Measurements from ENCODE around the gene PTCH2.

The PTCH2 gene, protein sequence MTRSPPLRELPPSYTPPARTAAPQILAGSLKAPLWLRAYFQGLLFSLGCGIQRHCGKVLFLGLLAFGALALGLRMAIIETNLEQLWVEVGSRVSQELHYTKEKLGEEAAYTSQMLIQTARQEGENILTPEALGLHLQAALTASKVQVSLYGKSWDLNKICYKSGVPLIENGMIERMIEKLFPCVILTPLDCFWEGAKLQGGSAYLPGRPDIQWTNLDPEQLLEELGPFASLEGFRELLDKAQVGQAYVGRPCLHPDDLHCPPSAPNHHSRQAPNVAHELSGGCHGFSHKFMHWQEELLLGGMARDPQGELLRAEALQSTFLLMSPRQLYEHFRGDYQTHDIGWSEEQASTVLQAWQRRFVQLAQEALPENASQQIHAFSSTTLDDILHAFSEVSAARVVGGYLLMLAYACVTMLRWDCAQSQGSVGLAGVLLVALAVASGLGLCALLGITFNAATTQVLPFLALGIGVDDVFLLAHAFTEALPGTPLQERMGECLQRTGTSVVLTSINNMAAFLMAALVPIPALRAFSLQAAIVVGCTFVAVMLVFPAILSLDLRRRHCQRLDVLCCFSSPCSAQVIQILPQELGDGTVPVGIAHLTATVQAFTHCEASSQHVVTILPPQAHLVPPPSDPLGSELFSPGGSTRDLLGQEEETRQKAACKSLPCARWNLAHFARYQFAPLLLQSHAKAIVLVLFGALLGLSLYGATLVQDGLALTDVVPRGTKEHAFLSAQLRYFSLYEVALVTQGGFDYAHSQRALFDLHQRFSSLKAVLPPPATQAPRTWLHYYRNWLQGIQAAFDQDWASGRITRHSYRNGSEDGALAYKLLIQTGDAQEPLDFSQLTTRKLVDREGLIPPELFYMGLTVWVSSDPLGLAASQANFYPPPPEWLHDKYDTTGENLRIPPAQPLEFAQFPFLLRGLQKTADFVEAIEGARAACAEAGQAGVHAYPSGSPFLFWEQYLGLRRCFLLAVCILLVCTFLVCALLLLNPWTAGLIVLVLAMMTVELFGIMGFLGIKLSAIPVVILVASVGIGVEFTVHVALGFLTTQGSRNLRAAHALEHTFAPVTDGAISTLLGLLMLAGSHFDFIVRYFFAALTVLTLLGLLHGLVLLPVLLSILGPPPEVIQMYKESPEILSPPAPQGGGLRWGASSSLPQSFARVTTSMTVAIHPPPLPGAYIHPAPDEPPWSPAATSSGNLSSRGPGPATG

DNA sequence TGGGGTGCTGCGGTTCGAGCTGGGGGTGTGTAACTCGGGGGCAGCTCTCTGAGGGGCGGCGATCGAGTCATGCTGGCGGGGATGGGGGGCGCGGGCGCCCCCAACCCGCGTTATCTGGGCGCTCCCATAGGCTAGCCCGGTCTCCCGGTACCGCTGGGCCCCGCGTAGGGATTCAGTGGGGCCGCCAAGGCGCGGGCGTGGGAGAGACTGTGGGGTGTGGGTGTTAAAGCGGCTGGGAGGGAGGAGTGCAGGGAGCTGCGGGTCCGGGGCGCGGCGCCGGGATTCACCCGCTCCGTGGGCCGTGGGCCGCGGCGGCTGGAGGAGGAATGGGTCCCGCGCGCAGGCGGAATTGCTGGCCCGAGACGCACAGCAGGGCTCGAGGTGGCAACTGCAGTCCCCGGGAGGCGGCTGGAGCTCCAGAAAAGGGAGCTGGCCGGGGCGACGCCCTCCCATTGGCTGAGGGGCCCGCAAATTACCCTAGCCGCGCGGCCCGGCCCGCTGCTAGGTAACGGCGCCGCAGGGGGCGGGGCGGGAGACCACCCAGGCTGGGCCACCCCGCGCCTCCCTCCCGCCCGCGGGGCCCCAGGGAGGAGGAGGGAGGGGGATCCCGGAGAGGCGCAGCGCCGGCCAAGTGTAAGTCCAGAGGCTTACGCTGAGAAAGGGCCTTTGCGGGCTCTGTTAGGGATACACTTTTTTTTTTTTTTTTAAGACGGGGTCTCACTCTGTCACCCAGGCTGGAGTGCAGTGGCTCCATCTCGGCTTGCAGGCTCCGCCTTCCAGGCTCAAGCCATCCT lies at the start of gene PTCH2:
Gene PTCH2 (minus strand): TSS at position 392 of the 794 bp plus-strand sequence. CDS start 321 bp downstream, at position 71.
- no peak for DNase-seq (ENCODE audit: low read depth)

DNA sequence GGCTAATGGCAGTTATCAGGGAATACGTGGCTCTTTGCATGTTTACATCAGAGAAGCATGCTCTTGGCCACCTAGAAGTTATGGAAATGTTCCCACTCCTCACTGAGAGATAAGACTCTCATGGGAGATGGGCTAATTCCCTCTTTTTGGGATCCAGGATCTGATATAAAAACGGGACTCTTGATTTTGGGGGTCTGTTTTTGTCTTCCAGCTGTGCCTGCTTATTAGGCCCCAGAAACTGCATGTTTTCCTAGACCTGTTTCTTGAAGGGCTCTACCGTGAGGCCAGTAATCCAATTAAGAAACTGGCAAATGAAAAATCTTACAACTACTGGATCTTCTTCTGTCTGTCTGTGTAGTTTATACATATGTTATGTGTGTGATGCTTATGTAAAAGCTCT lies 47.0 kb upstream of the PTCH2 start:
- DNase-seq (ENCODE audit: low read depth): no peak

DNA sequence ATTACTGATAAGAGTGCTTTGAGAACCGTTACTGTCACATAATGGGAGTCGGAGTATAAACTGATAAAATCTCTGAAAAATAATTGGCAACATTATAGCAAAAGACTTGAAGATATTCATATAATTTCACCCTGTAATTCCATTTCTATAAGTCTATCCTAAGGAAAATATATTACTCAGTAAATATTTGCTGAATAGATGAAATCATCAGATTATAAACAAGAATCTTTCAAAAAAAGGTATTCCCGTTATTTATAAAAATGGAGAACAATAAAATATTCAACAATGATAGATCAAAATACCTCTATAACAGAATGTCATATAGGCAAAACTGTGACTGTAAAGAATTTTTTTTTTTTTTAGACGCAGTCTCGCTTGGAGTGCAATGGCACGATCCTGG lies 42.4 kb upstream of the PTCH2 start:
- no peak for DNase-seq (ENCODE audit: low read depth)

DNA sequence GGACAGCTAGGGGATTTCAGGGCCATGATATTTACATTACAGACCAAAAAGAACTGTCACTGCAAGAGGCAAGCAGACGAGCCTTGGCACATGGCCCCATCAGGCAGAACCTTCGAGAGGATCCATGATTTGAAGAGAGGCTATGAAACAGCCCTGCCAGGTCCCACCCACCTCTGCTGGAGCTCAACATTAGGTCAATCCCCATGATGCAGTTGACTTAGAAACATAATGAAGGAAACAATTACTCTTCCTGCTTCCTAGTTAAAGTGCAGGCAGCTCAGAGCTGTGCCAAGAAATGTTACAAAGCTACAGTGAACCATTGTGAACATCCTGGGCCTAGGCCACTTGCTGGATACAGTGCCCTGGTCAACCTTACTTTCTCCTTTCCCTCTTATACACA lies 41.7 kb upstream of the PTCH2 start:
- no peak for DNase-seq (ENCODE audit: low read depth)

DNA sequence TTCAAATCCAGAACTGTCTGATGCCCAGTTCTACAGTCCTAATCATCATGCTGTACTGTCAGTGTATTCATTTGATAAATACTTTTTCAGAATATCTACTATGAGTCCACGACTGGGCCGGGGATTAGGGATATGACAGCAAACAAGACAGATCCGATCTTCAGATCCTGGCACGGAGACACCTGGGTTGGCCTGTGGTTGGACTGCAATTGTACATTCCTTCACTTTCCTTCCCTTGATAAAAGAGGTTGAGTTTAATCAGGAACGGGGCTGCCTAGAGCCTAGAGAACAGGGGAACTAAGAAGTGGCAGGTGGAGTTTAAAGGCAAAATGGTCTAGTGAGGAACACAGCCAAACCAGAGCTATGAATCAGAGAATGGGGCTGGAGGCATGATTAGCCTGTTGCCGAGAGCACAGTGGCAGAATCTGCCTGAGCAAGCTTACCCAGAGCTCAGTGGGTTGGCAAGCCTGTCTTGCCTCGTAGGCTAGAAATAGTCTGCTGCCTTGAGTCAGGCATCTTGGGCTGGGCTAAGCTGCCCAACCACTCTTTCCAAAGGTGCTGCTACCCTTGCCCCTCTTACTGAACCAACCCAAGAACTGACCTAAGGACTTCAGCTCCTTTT lies 38.1 kb upstream of the PTCH2 start:
- no peak for DNase-seq (ENCODE audit: low read depth)

DNA sequence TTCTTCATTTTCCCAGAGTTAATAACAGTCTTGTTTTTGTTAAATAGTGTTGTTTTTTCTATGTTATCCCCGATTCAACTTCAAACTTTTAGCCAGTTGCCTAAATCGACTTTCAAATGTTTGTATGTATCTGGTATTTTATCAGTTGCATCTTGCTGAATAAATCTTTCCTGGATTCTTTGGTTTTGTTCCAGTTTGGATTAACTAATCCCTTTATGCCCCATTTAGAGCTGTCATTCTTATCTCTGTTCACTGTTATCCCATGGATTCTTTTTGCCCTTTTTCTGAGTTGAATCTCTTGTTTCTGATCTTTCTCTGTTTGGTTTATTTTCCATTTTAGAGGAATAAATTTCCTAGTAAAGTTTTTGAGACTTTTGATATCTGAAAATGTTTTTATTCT lies 31.1 kb upstream of the PTCH2 start:
- DNase-seq (ENCODE audit: low read depth): no peak

DNA sequence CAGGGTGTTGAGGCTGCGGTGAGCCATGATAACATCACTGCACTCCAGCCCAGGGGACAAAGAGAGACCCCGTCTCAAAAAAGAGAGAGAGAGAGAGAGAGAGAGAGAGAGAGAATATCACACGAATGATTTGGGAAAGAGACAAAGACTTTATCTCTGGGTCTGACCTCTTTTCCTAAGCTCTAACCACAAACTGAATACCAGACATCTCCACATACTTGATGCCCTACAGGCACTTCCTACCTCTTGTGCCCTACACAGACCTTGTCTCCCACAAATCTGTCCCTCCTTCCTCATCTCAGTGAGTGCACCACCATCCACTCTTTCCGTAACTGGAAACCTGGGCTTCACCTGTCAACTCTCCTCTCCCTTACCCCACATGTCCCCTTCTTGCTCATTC lies 27.0 kb upstream of the PTCH2 start:
- DNase-seq (ENCODE audit: low read depth): no peak

DNA sequence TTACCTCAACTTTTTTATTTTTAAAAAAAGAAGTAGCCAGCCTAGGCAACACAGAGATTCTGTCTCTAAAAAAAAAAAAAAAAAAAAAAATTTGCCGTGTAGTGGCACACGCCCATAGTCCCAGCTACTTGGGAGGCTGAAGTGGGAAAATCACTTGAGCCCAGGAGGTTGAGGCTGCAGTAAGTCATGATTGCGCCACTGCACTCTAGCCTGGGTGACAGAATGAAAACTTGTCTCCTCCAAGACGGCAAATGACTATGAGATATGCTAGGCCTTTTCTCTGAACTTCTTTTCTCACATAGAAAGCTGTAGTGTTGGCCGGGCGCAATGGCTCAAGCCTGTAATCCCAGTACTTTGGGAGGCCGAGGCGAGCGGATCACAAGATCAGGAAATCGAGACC lies 24.7 kb upstream of the PTCH2 start:
- DNase-seq (ENCODE audit: low read depth): no peak

DNA sequence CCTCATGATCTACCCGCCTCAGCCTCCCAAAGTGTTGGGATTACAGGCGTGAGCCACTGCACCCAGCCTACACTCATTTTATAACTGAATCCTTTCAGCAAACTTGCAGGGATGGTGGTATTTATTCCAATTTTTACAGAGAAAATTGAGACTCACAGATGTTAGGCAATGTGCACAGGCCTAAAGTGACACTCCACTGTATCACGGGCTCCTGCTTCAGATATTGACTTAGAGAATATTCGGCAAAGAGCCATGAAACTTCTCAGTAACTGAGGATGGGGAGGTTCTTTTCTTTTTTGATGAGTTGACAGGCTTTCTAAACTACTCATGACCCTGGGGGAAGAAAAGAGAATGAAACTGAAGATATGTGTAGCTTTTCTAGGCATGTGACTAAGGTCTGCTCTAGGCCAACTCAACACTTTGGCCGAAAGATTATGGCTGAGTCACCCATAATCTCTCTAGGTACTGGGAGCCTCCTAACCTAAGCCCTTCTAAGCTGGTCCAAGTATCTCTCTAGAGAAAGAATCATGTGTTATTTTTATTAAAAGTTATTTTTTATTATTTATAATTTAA lies 19.9 kb upstream of the PTCH2 start:
- no peak for DNase-seq (ENCODE audit: low read depth)

DNA sequence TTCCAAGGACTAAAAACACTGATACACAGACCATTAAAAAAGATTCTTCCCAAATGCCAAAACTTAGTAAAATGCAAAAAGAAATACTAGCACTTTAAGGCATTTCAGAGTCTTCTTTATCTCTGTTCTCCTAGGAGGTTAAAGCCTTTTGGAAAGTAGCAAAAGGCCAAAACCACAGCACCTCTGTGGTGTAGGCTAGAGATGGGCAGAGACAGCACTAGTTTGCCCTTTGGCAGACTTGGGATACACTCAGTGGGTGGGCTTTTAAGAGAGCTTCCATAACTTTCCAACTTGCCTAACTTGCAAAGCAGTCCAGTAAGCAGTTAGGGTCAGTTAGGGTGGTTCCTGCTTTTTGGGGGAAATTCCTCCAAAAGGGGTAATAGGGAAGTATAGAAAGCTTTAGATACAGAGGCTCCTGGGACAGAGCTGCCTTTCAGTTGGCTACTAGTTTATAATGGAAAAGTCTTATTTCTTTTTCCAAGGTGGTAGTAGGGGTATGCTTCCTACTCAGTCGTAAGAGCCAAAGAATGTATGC lies 17.9 kb upstream of the PTCH2 start:
- DNase-seq (ENCODE audit: low read depth): no peak

DNA sequence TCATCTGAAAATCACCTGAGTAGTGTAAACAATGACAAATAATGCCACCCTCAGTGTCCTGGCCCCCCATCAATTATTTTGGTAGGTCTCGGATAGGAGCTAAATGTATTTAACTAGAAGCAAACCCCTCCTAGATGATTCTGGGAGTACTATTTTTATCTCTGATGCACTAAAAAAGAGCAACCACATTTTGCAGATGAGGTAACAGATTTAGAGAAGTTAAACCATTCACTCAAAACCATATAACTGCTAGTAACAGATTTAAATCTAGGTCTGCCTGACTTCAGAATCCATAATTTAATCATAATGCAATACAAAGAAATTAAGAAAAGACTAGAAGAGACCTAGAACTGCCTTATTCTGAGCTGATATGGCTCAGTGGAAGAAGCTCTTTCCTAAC lies 17.3 kb upstream of the PTCH2 start:
- DNase-seq (ENCODE audit: low read depth): no peak

DNA sequence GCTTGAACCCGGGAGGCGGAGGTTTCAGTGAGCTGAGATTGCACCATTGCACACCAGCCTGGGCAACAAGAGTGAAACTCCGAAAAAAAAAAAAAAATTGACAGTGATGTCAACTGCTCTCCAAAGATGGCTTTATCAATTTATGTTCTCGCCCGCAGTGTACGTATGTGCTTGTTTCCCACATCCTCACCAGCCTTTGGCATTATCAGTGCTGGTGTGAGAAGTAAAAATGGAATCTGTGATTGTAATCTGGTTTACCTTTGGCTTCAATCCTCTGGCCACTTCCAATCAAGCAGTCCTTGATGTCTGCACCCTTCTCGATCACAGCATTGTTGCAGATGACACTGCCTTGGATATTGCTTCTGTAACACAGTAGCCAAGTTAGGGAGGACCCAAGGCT lies 14.4 kb upstream of the PTCH2 start:
- no peak for DNase-seq (ENCODE audit: low read depth)

DNA sequence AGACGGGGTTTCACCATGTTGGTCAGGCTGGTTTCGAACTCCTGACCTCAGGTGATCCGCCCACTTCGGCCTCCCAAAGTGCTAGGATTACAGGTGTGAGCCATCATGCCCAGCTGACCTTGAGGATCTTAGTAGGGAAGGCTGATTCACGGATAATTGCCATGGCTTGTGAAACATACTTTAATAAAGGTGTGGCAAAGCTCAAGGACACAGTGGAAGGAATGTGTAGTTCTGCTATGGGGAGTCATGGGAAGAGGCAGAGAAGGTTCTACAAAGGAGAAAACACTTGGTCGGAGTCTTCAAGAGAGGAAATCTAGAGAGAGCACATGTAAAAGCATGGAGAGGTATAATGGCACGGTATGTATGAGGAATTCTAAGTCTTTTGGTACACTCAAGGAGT lies 12.7 kb upstream of the PTCH2 start:
- no peak for DNase-seq (ENCODE audit: low read depth)

DNA sequence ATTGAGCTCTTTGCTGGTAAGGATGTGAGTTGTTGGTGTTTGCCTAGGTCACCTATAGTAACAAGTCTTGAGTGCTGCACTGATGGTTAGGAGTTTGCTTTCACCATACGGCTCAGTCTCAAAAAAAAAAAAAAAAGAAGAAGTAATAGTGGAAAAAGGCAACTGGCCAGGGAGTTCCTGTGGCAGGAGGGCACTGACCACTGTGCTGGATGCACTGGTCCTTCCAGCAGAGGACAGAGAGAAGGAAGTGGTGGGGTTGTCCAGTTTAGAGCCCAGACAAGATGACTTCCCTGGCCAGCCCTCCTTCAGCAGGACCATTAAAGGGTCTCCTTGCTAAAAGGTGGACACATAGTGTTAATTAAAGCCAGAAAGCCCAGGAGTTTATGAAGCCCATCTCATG lies 11.9 kb upstream of the PTCH2 start:
- DNase-seq (ENCODE audit: low read depth): no peak

DNA sequence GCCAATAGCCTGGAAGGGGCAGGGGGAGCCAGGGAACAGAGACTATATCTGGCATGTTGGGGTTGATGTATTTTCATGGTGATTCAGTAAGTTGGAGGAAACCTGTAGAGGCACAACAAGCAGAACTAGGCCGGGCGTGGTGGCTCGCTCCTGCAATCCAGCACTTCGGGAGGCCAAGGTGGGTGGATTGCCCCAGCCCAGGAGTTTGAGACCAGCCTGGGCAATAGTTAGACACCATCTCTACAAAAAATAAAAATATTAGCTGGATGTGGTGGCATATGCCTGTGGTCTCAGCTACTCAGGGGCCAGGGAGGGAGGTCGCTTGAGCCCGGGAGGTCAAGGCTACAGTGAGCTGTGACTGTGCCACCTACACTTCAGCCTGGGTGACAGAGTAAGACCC lies 10.1 kb upstream of the PTCH2 start:
- DNase-seq (ENCODE audit: low read depth): no peak

DNA sequence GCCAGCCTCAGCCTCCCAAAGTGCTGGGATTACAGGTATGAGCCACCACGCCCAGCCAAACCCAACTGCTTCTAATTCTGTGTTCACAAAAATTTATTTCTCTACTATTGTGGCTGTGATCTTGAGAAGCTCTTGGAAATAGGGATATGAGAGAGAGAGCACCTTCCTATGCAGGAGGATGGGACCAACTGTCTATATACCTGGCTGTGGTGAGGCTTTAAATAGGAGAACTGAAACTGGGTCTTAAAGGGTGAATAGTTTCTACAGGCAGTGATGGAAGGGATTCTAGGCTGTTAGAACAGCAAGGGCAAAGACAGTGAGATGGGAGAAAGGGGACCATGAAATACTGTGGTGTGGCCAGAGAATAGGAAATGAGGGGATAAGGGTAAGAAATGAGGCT lies 8.3 kb upstream of the PTCH2 start:
- no peak for DNase-seq (ENCODE audit: low read depth)

DNA sequence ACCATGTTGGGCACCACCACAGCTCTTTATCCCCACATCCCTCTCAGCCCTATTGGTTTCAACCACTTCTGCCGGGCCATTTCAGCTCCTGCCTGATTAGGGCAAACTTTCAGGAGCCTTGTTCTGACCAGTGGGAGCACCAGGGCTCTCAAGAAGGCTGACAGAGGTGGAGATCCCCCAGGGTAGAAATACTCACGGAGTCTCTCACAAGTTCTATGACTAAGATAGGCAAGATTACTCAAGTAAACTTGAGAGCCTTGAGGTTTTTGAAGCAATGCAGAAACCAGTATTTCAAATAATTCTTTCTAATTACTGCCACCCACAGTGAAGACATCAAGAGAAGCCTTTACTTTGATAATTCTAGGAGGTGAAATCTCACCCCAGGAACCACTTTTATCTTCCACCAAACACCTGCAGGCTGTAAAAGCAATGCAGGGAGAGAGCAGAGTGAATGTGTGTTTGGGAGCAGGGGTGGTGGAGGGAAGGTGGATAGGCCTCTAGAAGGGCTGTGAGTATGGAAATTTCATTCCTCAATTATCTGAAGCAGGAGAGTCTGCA lies 6.6 kb upstream of the PTCH2 start:
- DNase-seq (ENCODE audit: low read depth): no peak

DNA sequence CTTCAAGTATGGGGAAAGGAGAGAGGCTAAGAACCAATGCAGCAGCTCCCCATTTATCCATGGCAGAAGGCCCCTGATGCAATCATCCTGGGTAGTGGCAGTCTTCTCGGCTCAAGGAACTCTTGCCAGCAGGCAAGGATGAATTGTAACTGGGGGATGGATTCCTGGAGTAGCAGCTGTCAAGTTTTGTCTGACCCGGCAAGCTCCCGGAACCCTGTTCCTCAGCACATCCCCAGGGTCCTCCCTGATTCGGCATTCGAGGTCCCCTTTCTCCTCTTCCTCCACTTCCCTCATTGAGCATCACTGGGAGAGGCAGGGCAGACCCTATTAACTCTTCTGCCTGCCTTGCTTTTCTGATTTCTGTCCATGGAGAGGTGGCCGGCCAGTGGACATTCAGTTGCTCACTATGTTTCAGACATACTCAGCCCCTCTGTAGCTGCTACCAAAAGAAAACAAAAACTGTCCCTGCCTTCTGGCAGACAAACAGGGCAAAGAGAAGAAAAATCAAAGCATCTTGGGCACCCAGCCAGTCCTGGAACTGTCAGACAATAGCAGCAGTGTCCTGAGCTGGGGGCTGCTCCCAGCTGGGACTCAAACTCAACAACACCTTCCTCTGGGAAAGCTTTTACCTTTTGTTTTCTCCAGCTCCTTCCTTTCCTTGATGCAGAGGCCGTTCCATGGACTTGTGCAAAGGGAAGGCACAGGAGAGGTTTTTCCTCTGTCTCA lies 5.6 kb upstream of the PTCH2 start:
- DNase-seq (ENCODE audit: low read depth): no peak

DNA sequence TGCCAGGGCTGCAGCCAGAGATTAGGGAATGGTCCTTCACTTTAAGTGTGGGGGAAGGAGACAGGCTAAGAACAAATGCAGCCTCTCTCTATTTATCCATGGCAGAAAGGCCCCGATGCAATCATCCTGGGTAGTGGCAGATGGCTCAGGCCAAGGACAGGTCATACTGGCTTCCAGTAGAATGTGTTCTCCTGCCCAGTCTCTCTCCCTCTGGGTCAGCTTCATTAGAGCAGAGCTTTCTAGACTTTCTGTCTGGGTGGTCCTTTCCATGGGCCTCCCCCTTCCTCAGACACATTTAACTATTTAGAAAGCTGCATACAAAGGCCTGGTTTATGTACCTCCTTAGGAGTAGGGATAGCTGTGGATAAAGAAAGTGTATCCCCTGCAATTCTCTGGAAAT lies 4.8 kb upstream of the PTCH2 start:
- DNase-seq (ENCODE audit: low read depth): no peak

DNA sequence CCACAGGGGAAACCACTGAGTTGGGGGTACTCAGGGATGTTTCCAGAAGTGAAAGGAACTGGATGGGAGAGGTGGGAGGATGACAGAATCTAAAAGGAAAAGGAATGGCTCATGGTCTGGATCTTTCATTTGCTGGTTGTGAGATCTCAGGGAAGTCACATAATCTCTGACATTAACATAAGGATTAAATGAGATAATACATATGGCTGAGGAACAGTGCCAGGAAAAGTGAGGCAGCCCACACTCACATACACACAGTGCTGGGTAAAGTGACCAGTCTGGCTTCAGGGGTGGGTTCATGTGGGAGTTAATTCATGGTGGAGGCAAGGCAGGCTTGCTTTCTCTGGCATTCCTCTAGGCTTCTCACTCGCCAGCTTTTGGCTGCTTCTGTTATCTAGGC lies 3.9 kb upstream of the PTCH2 start:
- no peak for DNase-seq (ENCODE audit: low read depth)
